C4-2B (cell line): ENCODE measurements around the gene SIK3.

Source experiments
- ZFX ChIP-seq: fragments of 450-650 bp; IDR thresholded peaks from 2 replicates; pipeline ENCODE4 v1.6.1; 2017
- TF ChIP-seq, protein P1 (sequence below): fragments of 450-650 bp; conservative IDR thresholded peaks from 2 replicates; pipeline ENCODE4 v1.5.1; 2017; ENCODE audit warnings: mild to moderate bottlenecking

DNA sequence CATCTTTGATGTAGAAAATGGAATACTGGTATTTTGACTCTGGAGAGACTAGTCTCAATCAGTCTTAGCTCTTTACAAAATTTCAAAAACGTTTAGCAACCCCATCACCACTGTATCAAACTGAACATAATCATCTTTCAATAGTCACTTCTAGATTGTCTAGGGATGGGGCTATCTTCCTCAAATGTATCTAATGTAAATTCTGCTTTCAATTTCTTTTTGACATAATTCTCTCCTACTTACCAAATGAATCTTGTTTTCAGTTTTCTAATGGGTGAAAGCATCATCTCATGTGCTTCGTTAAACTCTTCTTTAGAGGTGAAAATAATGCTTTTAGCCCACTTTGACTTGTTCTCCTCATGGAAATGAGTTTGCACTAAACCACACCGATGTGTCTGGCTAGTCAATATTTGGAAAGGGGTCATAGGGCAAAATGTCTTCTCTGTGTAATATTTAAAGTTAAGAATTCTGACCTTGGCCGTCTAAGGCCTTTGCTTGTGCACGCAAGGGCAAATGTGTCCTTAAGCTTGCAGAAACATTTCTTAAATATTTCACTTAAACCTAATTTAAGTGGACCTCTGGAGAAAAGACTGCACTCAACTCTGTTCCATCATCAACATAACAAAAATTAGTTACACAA, 5.2 kb downstream of the SIK3 start:
- TF ChIP-seq, protein P1, sequence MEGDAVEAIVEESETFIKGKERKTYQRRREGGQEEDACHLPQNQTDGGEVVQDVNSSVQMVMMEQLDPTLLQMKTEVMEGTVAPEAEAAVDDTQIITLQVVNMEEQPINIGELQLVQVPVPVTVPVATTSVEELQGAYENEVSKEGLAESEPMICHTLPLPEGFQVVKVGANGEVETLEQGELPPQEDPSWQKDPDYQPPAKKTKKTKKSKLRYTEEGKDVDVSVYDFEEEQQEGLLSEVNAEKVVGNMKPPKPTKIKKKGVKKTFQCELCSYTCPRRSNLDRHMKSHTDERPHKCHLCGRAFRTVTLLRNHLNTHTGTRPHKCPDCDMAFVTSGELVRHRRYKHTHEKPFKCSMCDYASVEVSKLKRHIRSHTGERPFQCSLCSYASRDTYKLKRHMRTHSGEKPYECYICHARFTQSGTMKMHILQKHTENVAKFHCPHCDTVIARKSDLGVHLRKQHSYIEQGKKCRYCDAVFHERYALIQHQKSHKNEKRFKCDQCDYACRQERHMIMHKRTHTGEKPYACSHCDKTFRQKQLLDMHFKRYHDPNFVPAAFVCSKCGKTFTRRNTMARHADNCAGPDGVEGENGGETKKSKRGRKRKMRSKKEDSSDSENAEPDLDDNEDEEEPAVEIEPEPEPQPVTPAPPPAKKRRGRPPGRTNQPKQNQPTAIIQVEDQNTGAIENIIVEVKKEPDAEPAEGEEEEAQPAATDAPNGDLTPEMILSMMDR = no peak
- no peak for TF ChIP-seq ZFX
